ENCODE data around the gene NPC1. TPM values are rescaled to one million over a fixed set of nuclear protein-coding genes. Genes with fewer than 3 reads are reported as not detected.
A peak's percentile ranks its signal among the peaks of the same experiment; 100 is the strongest.

Gene NPC1
- total RNA-seq, 1 experiment from 2014 or later, result 51.6 TPM

- TF ChIP-seq REST (IDR thresholded peaks at IDR 0.05; ENCODE audit: low read depth), result no peak
- no peak for TF ChIP-seq RAD21 (IDR thresholded peaks at IDR 0.05; ENCODE audit: low read depth)
- no peak for TF ChIP-seq EZH2phosphoT487 (IDR thresholded peaks at IDR 0.05; ENCODE audit: borderline replicate concordance)
These were observed 49.2 kb upstream of the NPC1 start (continued) for GRCh38 chr18:23635283-23636070.

- no peak for DNase-seq (ENCODE audit: low read depth, low spot score)
- POLR2A ChIA-PET, result no interaction called here
These were observed 48.4 kb upstream of the NPC1 start for GRCh38 chr18:23634692-23635091.

More at GRCh38 chr18:23634692-23635091, 48.4 kb upstream of the NPC1 start:
- Histone ChIP-seq H3K9ac (ENCODE audit: low read length) (no peak overlapping the region), H4K20me1 (ENCODE audit: insufficient read depth) (no peaks in the 10 kb centered on the region), H3K9me3 (ENCODE audit: control insufficient read depth in 1 of 2, insufficient read depth in 1 of 2, low read depth in 1 of 2, low read length in 2 of 2) (no peaks in the 10 kb centered on the region), H3K9me2 (ENCODE audit: insufficient read depth) (no peaks in the 10 kb centered on the region), H3K27ac (ENCODE audit: low read depth, low read length) (peak overlapping the region; percentile 52), H2AFZ (ENCODE audit: low read depth, low read length, poor library complexity, severe bottlenecking) (peak overlapping the region; percentile 97), H3K36me3 (ENCODE audit: control insufficient read depth in 1 of 2, insufficient read depth in 2 of 2, low read length in 2 of 2) (no peaks in the 10 kb centered on the region), H3K4me2 (ENCODE audit: low read length) (peak overlapping the region; percentile 66), H3K79me2 (ENCODE audit: insufficient read depth, low read length) (no peaks in the 10 kb centered on the region), H3K4me1 (ENCODE audit: control insufficient read depth in 1 of 2, insufficient read depth in 2 of 2, low read length in 2 of 2) (peaks cover 33 to 34% of the 10 kb centered on the region in 2 experiments), H3K27me3 (ENCODE audit: insufficient read depth, low read length) (no peaks in the 10 kb centered on the region), H3K4me3 (replicated peaks in 1 of 2; ENCODE audit: low read depth in 1 of 2, low read length in 2 of 2) (peak overlapping the region in 1 of 2 experiments; percentile 17; a peak in 2 of 4 replicates)
- CTCF ChIA-PET, result interaction anchor here (1.1 to 1.6 kb wide), 2 partner anchors 13 to 68 kb away, joined by 5 to 13 read pairs; no protein-coding TSS in a partner anchor
- no TSS peak for BruUV-seq (replicated peaks)
- RAD21 ChIA-PET (ENCODE audit: low non-redundant PET in 1 of 2, low total read pairs in 2 of 2, uncharacterized antibody in 2 of 2, unreplicated experiment in 2 of 2), result interaction anchor here (1.4 to 2.0 kb wide), 2 partner anchors 68 to 69 kb away, joined by 5 to 8 read pairs; no protein-coding TSS in a partner anchor
- intact Hi-C loops (cut with micrococcal nuclease), result no loop called here
- TF ChIP-seq TCF7L2 (IDR thresholded peaks at IDR 0.05; ENCODE audit: borderline replicate concordance, extremely low read depth, insufficient read depth, insufficient read length) (no peak), ZNF274 (IDR thresholded peaks at IDR 0.05; ENCODE audit: low read depth, low read length) (no peak), ELF1 (IDR thresholded peaks at IDR 0.05; ENCODE audit: borderline replicate concordance, low read depth) (no peak), FOSL1 (IDR thresholded peaks at IDR 0.05; ENCODE audit: low read depth) (no peak), RAD21 (IDR thresholded peaks at IDR 0.05; ENCODE audit: low read depth) (no peak), CTCF (IDR thresholded peaks at IDR 0.05 in 2 of 3, conservative IDR thresholded peaks at IDR 0.05 in 1 of 3; ENCODE audit: borderline replicate concordance in 1 of 3, insufficient read depth in 1 of 3, low read depth in 2 of 3, low read length in 2 of 3) (no peak)
- ATAC-seq, result no peak
